ENCODE measurements around the gene SBNO2. TPM values are rescaled to one million over a fixed set of nuclear protein-coding genes. Genes with fewer than 3 reads are reported as not detected.

The SBNO2 gene
- total and polyA plus RNA-seq, 9 of the 15 experiments (the other 6 are each of a cell fraction or from before 2014, with no cell fraction given) = 0.01 to 46.2 (median 6.7) TPM

DNA sequence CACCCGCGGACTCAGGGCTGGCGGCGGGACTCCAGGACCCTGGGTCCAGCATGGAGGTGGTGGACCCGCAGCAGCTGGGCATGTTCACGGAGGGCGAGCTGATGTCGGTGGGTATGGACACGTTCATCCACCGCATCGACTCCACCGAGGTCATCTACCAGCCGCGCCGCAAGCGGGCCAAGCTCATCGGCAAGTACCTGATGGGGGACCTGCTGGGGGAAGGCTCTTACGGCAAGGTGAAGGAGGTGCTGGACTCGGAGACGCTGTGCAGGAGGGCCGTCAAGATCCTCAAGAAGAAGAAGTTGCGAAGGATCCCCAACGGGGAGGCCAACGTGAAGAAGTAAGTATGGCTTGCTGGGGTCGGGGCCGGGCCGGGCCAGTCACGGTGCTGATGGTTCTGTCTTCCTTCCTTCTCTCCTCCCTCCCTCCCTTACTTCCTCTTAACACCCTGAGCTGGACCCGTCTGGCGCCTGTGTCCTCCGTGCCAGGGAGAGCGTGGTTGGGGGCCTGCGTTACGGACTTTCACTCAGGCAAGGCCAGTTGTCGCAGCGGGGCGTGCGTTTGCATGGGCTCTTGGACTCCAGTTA is 32.9 kb upstream of the SBNO2 start (continued):
- TF ChIP-seq, protein P1, sequence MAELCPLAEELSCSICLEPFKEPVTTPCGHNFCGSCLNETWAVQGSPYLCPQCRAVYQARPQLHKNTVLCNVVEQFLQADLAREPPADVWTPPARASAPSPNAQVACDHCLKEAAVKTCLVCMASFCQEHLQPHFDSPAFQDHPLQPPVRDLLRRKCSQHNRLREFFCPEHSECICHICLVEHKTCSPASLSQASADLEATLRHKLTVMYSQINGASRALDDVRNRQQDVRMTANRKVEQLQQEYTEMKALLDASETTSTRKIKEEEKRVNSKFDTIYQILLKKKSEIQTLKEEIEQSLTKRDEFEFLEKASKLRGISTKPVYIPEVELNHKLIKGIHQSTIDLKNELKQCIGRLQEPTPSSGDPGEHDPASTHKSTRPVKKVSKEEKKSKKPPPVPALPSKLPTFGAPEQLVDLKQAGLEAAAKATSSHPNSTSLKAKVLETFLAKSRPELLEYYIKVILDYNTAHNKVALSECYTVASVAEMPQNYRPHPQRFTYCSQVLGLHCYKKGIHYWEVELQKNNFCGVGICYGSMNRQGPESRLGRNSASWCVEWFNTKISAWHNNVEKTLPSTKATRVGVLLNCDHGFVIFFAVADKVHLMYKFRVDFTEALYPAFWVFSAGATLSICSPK (IDR thresholded peaks at IDR 0.05; ENCODE audit: borderline replicate concordance) = no peak
- TF ChIP-seq IFI16 (CRISPR knock-in tag; IDR thresholded peaks at IDR 0.05) (no peak), TARDBP (IDR thresholded peaks at IDR 0.05) (no peak), ILF3 (IDR thresholded peaks at IDR 0.05; ENCODE audit: borderline replicate concordance) (no peak), SIRT6 (IDR thresholded peaks at IDR 0.05; ENCODE audit: low read depth, low read length) (no peak), POLR2B (IDR thresholded peaks at IDR 0.05; ENCODE audit: low read depth, partially characterized antibody) (no peak), ELF2 (CRISPR knock-in tag; IDR thresholded peaks at IDR 0.05) (no peak), TAF7 (tag; IDR thresholded peaks at IDR 0.05) (no peak), ZBTB11 (CRISPR knock-in tag; IDR thresholded peaks at IDR 0.05) (no peak), JUND (IDR thresholded peaks at IDR 0.05; ENCODE audit: borderline replicate concordance, low read depth, low read length) (no peak), JUND (tag; IDR thresholded peaks at IDR 0.05; ENCODE audit: borderline replicate concordance, low read depth, low read length) (no peak), DLX4 (CRISPR knock-in tag; IDR thresholded peaks at IDR 0.05) (no peak), ZFX (CRISPR knock-in tag; IDR thresholded peaks at IDR 0.05) (no peak; the same call in 1 of the 2 replicates), RFX1 (IDR thresholded peaks at IDR 0.05) (no peak), ZNF398 (CRISPR knock-in tag; IDR thresholded peaks at IDR 0.05) (no peak), TAF1 (IDR thresholded peaks at IDR 0.05; ENCODE audit: control insufficient read depth, extremely low read depth, insufficient read depth, low read length, severe bottlenecking) (peak; percentile 1), SRSF7 (optimal IDR thresholded peaks at IDR 0.05; ENCODE audit: low read depth, low read length) (no peak), LEF1 (IDR thresholded peaks at IDR 0.05) (no peak), RAD51 (IDR thresholded peaks at IDR 0.05; ENCODE audit: borderline replicate concordance, low read depth) (no peak)
- TF ChIP-seq, protein P2, sequence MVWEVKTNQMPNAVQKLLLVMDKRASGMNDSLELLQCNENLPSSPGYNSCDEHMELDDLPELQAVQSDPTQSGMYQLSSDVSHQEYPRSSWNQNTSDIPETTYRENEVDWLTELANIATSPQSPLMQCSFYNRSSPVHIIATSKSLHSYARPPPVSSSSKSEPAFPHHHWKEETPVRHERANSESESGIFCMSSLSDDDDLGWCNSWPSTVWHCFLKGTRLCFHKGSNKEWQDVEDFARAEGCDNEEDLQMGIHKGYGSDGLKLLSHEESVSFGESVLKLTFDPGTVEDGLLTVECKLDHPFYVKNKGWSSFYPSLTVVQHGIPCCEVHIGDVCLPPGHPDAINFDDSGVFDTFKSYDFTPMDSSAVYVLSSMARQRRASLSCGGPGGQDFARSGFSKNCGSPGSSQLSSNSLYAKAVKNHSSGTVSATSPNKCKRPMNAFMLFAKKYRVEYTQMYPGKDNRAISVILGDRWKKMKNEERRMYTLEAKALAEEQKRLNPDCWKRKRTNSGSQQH (CRISPR knock-in tag; IDR thresholded peaks at IDR 0.05) = no peak
